ENCODE results near the gene SLC34A3.

DNA sequence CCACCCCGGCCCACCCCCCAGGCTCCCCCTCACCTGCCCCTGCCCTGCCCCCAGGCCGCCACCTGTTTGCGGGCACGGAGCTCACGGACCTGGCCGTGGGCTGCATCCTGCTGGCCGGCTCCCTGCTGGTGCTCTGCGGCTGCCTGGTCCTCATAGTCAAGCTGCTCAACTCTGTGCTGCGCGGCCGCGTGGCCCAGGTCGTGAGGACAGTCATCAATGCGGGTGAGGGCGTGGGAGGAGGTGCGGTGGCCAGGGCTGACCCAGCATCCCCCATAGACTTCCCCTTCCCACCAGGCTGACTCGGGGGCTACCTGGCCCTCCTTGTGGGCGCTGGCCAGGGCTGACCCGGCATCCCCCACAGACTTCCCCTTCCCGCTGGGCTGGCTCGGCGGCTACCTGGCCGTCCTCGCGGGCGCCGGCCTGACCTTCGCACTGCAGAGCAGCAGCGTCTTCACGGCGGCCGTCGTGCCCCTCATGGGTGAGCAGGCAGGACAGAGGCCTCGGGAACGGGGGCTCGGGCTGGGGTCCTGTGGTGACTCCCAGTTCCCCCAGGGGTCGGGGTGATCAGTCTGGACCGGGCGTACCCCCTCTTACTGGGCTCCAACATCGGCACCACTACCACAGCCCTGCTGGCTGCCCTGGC is 3.5 kb downstream of the SLC34A3 start:
- TF ChIP-seq, protein P1, sequence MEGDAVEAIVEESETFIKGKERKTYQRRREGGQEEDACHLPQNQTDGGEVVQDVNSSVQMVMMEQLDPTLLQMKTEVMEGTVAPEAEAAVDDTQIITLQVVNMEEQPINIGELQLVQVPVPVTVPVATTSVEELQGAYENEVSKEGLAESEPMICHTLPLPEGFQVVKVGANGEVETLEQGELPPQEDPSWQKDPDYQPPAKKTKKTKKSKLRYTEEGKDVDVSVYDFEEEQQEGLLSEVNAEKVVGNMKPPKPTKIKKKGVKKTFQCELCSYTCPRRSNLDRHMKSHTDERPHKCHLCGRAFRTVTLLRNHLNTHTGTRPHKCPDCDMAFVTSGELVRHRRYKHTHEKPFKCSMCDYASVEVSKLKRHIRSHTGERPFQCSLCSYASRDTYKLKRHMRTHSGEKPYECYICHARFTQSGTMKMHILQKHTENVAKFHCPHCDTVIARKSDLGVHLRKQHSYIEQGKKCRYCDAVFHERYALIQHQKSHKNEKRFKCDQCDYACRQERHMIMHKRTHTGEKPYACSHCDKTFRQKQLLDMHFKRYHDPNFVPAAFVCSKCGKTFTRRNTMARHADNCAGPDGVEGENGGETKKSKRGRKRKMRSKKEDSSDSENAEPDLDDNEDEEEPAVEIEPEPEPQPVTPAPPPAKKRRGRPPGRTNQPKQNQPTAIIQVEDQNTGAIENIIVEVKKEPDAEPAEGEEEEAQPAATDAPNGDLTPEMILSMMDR (IDR thresholded peaks at IDR 0.05; ENCODE audit: insufficient read depth, low read depth, low read length) = no peak
- no peak for TF ChIP-seq EZH2 (IDR thresholded peaks at IDR 0.05; ENCODE audit: insufficient read depth, low read length)
